Measurements from ENCODE around the gene SMTN.
"Not testable (repeated sequence)": the region's sequence is repeated elsewhere in the genome, so short reads cannot be mapped to it uniquely, and the experiment has no call there.

Gene SMTN

DNA sequence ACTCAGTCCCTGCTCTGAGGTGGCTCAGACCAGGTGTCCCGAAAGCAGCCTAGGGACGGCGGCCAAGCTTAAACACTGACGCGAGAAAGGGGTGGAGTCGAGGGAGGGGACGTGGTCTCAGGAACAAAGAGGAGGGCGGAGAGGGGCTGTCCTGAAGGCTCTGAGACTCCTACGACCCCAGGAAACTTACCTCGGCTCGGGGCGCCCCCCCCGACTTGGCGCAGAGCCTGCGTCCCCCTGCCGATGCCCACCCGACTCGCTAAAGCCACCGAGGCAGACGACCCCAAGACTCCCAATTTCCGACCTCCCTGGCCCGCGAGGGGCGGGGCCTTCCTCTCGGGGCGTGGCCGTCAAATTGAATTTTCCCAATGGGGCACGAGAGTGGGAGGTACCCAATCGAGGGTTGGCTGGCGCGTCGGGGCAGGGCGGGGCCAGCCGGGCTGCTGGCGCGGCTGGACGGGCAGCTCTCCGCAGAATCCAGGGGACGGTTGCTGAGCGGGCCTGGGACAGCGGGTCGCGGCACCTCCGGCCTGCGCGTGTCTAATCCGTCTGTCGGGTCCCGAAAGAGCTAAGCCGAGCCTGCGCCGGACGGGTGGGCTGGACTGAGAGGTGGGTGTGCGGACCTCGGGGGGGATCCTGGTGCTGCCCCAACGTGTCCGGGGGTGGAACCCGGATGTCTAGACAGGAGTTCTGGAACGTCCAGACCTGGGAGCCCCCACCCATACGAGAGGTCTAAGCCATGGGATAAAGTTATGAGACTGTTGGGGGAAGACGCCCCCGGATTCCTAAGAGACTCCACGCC, at the start of gene SMTN:
TSS of gene SMTN (plus strand) at position 471 of the 802 bp plus-strand sequence. CDS start 1,941 bp downstream, outside the sequence.
- DNase-seq = peak; percentile 67

DNA sequence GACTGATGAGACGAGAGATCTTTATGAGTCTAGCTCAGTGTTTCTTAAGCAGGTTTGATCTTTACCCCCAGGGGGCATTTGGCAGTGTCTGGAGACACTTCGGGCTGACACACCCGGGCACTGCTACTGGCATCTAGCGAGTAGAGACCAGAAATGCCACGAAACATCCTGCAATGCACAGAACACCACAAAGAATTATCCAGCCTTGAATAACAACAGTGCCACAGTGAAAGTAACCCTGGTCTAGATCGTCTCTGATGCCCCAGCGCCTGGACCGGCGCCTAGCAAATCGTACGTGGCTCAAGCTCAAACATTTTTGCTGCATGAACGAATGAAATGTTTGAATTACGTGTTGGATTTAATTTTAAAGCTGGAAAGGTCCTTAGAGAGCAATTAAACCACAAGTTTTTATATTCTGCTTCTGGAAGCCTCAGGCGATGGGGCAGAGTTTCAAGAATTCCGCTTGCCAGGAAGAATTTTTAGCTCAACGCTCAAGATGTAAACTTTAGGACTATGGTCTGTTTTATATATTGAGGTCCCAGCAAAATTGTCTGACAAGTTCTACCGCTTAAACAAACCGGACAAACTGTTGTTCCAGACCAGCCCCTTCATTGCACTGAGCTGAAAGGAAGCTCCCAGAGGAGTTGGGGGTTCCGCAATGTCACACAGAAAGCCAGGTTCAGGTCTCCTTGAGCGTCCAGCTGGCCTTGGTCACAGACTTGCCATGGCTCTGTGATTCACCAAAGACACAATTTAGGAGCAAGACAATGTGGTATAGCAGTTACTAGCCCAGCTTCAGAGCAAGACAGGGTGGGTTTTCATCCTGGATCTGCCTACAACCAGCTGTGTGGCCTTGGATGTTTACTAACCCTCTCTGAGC, 44.2 kb upstream of the SMTN start:
- DNase-seq = no peak

DNA sequence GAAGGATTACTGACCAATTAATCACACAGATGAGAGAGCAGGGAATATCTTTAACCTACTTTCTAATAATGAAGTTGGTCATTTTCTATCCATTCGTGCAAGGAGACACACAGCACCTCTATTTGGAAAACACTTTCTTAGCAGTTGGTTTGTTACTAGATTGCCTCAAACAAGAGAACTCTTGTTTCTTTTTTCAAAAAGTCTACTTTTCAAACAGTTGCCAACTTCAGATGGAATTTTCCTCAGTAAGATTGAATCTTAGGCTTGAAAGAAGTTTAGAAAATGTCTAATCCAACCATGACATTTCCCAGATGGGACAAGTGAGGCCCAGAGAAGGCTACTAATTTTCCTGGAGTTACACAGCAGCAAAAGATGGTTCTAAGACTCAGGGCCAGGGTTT, 42.4 kb upstream of the SMTN start:
- no peak for DNase-seq

DNA sequence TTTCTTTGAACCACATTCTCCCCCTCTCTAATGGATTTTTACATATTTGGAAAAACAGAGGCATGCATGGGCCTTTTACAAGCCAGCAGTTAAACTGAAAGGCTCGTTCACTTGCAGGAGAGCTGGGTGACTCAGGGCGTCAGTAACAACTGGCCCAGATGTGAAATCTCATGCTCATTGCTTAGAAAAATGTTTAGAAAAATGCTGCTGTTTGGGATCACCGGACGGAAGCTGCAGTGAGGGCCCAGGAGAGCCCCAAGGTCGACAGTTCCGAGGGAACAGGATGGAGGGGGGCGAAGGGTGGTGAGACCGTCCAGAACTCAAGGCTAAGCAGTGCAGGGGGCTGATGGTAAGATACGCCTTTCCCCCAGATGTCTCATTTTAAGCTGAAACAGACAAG, 41.7 kb upstream of the SMTN start:
- no peak for DNase-seq

DNA sequence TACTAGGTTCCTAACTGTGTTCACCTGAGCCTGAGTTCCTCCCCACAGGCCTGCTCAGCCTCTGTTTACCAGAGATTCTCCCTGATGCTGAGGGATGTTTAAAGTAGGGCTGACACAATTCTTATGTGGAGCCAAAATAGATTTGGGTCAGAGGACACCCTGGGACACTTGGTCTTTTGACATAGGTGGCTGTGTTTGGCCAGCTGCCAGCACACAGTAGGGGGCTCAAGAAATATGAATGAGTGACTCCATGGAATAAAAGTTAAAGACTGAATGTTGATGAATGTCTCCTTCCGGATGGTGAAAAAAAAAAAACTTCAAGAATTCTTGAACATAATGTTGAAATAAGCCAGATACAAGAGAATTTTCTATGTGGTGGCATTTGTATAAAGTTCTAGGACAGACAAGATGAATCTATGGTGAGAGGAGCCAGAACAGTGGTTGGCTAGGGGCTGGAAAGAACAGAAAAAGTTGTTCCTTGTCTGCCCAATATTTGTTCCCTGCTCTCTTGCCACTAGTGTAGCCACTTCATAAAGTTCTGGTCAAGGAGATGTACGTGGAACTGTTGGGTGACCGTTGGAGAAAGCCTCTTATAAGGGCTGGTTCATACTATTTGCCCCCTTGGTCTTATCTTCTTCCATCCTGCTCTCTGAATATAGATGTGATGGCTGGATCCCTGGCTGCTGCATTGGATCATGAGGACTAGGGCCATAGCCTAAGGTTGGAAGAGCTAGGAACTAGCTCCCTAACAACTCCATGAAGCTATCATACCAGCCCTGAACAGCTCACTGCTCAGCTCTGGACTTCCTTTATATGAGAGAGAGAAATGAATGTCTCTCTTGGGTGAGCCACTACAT, 40.3 kb upstream of the SMTN start:
- DNase-seq = no peak

DNA sequence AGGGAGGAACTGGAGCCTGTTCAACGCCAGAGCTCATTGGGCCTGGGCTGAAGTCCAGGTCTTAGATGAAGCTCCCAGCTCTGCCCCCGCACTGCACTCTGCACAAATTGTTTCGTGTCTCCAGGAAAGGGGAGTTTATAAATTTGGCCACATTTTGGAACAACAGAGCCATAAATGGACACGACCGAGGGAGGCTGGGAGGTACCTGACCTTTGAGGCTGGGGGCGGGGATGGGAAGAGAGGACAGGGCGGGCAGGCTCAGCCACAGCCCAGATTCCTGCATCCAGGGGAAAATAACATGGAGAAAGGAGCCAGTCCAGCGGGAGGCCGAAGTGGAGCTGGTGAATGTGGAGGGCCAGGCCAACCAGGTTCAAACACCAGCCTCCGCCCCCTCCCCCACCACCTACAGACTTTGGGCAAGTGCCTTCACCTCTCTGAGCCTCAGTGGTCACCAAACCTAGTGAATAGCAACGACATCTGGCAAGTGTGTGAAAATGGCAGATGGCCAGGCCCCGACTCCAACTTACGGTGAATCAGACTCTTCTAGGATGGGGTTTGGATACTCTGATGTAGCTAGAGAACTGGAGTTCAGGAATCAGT, 36.8 kb upstream of the SMTN start:
- DNase-seq = no peak

DNA sequence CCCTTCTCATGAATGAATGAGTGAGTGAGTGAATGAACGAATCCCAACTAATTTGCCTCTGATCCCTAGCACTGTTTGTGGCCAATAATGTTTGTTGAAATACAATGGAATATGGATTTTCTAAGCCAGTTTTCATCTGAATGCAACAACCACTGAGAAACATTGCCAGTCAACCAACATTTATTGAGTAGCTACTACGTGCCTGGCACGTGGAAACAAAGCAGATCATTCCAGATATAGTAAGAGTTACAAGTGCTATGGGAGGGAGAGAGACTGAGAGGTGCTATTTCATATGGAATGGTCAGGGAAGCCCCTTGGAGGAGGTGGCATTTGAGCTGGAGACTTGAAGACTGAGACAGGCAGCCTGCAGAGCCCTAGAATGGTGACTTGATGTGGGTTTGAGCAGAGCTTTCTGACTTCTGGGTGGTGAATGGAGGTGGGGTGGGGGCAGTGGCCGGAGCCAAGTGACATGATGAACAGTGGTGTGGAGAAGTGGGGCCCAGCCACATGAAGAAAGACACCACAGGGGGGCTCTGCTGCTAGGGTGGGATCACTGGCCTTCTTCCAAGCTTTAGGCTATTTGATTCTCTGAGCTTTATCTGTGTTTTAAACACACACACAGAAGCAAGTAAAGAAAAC, 35.1 kb upstream of the SMTN start:
- DNase-seq = no peak

DNA sequence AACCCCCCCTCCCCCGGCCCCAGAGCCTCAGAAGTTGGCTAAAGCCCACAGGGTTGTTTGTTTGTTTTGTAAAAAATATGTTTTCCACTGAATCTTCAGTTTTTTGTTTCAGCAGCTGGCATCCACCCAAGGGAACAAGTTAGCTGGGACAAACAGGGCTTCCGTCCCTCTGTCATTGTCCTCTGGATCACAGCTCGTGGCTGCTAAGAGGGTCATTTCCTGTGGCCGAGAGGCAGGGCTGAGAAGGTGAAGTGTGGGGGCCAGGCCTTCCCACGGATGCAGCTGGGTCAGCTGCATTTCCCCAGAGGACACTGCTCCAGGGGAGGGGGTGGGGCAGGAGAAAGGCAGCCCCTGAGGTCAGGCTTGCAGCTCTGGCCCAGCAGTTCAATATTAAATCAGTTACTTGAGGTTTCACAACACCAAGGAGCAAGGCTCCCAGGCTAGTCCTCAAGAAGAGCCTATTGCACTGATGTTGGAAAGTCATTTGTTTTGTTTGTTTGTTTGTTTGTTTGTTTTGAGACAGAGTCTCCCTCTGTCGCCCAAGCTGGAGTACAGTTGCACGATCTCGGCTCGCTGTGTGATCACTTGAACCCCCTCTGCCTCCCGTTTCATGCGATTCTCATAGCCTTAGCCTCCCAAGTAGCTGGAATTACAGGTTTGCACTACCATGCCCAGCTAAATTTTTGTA, 34.4 kb upstream of the SMTN start:
- no peak for DNase-seq

DNA sequence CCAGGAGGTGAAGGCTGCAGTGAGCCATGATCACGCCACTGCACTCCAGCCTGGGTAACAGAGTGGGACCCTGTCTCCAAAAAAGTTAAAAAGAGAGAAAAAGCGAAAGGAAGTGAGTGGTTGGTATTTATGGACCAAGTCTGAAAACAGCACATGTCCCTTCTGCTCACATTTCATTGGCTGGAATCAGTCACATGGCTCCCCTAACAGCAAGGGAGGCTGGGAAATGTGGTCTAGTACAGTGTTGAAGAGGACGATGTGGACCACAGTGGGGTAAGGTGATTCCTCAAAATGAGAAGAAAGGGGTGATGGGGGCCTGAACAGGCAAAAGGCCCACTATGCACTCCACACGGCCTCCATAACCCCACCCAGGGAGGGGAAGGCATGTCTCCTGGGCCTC, 32.5 kb upstream of the SMTN start:
- DNase-seq = no peak

DNA sequence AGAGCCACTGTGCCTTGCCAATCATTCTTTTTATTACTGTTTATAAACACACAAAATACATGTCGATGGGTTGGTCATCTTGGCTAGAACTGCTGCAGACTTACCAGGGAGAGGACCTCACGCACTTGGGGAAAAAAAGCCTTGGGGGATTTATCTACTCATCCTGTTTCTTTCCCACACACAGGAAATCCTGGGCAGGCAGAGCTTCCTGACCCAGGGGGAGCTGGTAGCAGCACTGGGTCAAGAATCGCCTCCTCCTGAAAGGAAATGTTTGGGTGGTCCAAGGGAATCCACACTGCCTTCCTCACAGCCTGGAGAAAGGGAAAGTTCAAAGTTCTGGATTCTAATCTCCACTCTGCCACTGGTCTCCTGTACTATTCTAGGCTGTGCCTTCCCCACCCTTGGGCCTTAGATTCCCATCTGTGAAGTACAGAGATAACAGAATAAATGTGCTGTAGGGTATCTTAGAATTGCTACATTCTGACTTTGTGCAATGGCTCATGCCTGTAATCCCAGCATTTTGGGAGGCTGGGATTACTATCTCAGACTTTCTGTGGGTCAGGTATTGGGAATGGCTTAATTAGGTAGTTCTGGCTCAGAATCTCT, 31.2 kb upstream of the SMTN start:
- DNase-seq = no peak

DNA sequence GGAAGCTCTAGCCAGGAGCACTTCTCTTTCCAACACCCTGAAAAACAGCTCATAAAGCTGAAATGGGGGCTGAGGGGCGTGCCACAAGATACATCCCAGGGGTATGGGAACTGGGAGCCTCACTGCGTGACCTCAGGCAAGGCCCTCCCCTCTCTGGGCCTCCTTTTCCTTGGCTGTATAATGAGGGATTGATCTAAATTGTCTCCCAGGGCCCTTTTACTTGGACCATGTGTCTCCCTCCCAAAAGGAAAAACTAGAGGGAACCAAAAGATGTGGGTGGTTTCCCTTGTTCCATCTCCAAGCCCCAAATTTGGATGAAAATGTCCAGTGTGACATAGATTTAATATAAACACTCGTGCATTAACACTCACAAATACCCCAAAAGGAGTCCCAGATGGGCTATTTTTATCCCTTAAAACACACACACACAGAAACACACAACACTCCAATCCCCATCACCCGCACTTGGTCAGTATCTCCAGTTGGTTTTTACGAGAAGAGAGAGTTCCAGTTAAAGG, 25.9 kb upstream of the SMTN start:
- no peak for DNase-seq

DNA sequence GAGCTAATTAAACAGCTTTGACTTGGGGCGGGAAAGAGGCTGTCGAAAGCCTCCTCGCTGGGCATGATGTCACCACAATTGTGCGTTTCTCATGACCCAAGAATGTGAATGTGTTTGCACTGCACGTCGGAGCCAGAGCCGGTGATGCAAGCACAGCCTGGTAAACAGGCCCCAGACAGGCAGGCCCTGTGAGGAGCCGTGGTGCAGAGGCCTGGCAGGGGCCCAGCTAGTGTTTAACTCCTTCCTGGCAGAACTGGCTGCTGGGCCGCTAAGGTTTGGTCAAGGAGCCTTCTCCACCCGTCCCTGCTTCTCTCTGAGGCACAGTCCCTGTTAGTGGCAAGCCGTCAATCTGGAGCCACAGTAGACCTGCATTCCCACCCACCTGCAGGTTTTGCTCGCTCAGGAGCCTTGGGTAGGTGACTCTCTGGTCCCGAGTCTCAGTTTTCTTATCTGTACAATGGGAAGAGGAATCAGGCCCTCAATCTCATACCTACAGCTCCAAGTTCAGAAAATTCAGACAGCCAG, 25.4 kb upstream of the SMTN start:
- peak; percentile 36 for DNase-seq

DNA sequence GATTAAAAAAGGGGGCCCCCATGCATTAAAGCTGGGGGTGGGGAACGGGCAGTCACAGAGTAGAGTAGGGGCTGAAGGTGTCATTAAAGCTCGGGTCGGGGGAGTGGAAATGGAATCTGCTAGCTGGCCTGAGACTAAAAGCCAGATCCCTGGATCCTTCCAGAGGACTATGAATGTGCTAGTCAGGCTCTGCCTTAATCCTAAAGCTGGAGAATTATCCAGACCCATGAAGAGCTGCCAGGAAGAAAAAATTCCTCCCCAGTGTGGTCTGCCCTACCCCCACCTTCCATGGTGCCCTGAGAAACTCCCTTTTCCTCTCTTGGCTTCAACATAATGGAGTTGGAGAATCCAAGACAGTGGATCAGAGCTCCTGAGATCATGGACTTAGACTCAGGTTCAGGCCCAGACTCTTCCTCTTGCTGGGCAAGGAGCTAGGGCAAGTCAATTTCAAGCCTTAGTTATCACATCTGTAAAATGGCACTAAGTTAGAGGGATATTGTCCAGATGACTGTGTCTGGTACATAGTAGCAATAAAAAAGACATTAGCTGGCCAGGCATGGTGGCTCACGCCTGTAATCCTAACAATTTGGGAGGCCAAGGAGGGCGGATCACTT, 24.0 kb upstream of the SMTN start:
- DNase-seq = no peak

DNA sequence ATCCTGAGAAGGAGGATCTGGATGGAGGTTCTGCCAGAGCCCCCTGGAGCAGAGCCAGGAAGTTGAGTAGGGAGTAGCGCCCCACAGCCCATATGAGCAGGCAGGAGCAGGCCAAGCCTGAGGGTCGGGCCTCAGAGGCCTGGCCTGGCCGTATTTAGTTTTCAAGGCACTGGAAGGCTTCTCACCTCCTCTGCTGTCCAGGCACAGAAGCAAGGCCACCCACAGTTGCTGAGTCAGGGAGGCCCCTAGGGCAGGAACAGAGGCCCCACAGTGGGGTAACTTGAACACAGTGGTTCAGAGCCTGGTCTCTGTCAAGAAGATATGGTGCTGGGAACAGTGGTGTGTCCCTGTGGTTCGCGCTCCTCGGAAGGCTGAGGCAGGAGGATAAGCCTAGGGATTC, 21.5 kb upstream of the SMTN start:
- DNase-seq = not testable (repeated sequence)

DNA sequence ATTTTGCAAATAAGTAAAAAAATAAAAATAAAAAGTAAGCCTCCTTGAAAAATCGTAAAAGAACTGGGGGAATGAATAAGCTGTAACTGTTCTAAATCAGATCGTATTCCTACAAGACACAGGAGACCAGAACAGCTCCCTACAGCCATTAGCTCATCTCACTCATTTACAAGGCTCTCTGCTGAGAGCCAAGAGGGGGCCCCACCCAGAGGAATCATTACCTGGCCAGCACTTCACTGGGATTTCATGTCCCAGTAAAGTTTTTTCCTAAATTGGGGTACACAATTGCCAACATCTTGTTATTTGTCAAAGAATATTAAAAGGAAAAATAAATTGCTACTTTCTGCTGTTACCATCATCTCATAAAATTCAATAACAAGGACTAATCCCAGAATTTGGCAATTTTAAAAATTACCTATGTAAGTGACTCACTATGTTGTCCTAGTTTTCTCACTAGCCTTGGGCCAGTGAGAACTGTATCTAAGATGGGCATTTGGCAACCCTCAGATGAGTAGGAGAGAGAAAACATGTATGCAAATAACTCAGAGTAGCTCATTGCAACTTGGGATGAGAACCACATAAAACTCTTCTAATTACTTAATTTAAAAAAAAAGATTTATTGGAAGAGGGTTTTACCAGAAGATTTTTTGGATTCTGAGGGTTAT, 18.4 kb upstream of the SMTN start:
- DNase-seq = no peak

DNA sequence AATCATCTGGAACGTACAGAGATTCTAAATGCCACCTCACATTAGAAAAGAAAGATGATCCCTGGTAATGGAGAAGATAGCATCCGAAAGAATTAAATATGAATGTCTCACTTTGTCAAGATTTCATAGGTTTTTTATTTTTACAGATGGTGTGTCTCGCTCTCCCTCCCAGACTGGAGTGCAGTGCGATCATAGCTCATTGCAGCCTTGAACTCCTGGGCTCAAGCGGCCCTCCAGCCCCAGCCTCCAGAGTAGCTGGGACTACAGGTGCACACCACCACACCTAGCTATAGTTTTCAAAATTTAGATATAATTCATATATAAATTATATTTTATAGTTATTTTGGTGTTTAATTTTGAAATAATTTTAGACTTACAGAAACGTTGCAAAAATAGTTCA, 16.7 kb upstream of the SMTN start:
- no peak for DNase-seq

DNA sequence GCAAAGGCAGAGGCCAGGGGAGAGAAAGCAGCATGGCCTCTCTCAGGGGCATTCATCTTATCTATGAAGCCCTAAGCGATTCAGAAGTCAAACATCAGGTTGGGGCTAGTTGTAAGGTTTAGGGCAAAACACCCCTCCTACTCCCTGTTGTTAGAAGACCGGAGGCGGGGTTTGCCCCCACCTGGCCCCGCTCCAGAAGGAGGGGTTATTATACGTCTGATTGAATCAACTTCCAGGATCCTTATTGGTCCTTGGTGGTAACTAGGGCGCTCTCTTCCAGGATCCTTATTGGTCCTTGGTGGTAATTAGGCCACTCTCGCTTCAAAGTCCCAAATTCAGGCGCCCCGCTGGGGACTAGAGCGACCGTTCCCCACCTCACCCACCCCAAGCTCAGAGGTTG, 12.1 kb upstream of the SMTN start:
- DNase-seq = no peak

DNA sequence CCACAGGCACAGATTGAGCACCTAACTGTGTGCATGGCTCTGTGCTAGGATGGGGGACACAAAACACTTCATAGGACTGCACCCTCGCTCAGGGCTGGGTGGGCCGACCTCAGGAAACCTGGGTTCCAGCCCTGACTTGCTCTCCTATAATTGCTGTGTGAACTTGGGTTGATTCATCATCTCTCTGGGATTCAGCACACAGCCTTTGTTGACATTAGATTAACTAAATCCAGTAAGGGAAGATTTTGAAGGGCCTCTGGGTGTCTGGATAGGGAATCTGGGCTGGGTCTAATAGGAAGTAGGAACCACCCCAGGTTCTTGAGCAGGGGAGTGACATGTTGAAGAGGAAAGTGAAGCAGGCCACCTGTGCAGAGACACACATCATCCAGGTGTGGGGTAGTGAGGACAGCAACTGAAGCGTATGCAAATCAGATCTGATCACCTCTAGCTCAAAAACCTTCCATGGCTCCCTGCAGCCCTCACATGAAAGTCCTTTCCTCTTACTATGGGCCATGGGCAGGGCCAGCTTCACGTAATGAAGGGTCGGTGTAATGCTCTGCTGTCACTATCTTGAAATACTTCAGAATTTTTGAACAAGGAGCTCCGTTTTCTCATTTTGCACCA, 11.3 kb upstream of the SMTN start:
- not testable (repeated sequence) for DNase-seq

DNA sequence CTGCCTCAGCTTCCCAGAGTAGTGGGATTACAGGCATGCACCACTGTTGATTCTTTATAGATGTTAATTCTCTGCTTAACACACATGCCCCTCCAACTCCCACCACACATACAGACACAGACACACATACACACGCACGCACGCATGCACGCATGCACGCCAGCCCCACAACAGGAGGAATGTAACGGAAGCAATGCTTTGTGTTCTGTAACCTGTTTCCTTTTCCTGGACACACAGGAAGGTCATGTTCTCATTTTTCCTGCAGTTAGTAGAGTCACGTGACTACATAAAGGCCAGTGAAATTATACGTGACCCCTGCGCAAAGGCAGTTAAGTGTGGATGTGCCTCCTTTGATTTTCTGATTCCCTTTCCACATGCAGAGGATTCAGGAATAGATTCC, 8.0 kb upstream of the SMTN start:
- DNase-seq = not testable (repeated sequence)

Data from DMS79 (cell line).